GM19328 (cell line): ENCODE data around the gene VWA8.
"Not testable (repeated sequence)": the region's sequence is repeated elsewhere in the genome, so short reads cannot be mapped to it uniquely, and the experiment has no call there.

Experiments used
- ATAC-seq: cut with Tn5 transposase; IDR thresholded peaks from one replicate; pipeline ENCODE4 v1.9.1; 2021; ENCODE audit warnings: mild to moderate bottlenecking, moderate library complexity; ENCODE audit not compliant: unreplicated experiment

Gene VWA8

GRCh38 chr13:41812237-41812636 lies 148.7 kb downstream of the VWA8 start:
- ATAC-seq = no peak

GRCh38 chr13:41811588-41812021 lies 149.3 kb downstream of the VWA8 start:
- ATAC-seq = peak; percentile 60

- no peak for ATAC-seq
Measured at GRCh38 chr13:41809962-41810361, 150.9 kb downstream of the VWA8 start.

- not testable (repeated sequence) for ATAC-seq
Measured at GRCh38 chr13:41803445-41803735, 157.5 kb downstream of the VWA8 start.

- no peak for ATAC-seq
Measured at GRCh38 chr13:41802684-41803444, 158.0 kb downstream of the VWA8 start.

- ATAC-seq = no peak
Measured at GRCh38 chr13:41802043-41802683, 158.7 kb downstream of the VWA8 start.

- ATAC-seq = no peak
Measured at GRCh38 chr13:41791056-41791455, 169.9 kb downstream of the VWA8 start.

GRCh38 chr13:41788552-41788951 lies 172.4 kb downstream of the VWA8 start:
- ATAC-seq = no peak

GRCh38 chr13:41785402-41786172 lies 175.3 kb downstream of the VWA8 start:
- no peak for ATAC-seq

GRCh38 chr13:41782086-41782485 lies 178.8 kb downstream of the VWA8 start:
- no peak for ATAC-seq

GRCh38 chr13:41780715-41781706 lies 179.9 kb downstream of the VWA8 start:
- ATAC-seq = no peak

- no peak for ATAC-seq
Measured at GRCh38 chr13:41775251-41775650, 185.7 kb downstream of the VWA8 start.

GRCh38 chr13:41774605-41775218 lies 186.2 kb downstream of the VWA8 start:
- ATAC-seq = no peak

- no peak for ATAC-seq
Measured at GRCh38 chr13:41767801-41768200, 193.1 kb downstream of the VWA8 start.

- ATAC-seq = no peak
Measured at GRCh38 chr13:41766439-41766838, 194.5 kb downstream of the VWA8 start.

- no peak for ATAC-seq
Measured at GRCh38 chr13:41765813-41766212, 195.1 kb downstream of the VWA8 start.

- ATAC-seq = no peak
Measured at GRCh38 chr13:41765020-41765419, 195.9 kb downstream of the VWA8 start.

- ATAC-seq = no peak
Measured at GRCh38 chr13:41764558-41764957, 196.4 kb downstream of the VWA8 start.

GRCh38 chr13:41763782-41764181 lies 197.1 kb downstream of the VWA8 start:
- no peak for ATAC-seq

GRCh38 chr13:41762796-41763195 lies 198.1 kb downstream of the VWA8 start:
- ATAC-seq = no peak
